Stimulated activated CD4-positive, alpha-beta T cell treated with anti-CD3 and anti-CD28 coated beads, Interleukin-4, amount 100 ng/mL, for 48 hours (primary cell): ENCODE results near the gene STK32B.

Source experiments
- DNase-seq, 2 donors: peaks; one replicate each; pipeline ENCODE4 v3.0.0-alpha.2; 2020; ENCODE audit warnings: low read depth in 2 of 2

STK32B gene

GRCh38 chr4:5124876-5125275, 73.6 kb downstream of the STK32B start:
- no peak for DNase-seq

DNA sequence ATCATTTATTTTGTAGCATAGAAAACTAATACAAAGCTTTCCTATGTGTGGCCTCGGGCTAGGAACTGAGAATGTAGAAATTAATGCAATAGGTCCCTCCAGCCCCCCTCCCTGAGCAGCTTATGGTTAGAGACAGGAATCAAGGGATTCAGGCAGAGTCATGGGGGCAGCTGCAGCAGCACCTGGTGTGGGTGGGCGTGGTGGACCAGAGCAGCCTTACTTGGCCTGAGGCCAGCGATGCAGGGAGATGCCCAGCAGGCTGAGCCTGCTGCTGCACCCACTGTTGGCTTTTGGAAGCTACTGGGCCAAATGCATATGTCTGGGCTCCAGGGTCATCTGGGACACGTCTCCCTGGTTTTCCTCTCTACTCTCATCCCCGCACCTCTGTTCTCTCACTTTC, 74.0 kb downstream of the STK32B start:
- no peak for DNase-seq

DNA sequence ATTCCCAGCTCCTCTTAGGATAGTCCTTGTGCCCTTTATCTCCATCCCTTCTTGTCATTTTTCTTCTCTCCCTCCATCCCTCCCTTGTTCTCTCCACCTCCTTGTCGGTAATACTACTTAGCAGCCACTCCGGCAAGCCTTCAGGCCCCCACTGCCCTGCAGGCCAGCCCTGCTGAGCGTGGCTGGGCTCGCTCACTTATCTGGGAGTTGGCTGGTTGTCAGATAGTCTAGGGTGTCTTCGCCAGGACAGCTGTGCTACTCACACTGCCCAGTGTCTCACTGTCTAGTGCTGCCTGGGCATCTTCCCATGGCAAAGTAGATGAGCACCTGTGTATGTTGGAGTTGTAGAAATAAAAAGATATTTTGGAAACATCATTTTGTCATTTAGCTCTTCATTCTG, 75.0 kb downstream of the STK32B start:
- no peak for DNase-seq

DNA sequence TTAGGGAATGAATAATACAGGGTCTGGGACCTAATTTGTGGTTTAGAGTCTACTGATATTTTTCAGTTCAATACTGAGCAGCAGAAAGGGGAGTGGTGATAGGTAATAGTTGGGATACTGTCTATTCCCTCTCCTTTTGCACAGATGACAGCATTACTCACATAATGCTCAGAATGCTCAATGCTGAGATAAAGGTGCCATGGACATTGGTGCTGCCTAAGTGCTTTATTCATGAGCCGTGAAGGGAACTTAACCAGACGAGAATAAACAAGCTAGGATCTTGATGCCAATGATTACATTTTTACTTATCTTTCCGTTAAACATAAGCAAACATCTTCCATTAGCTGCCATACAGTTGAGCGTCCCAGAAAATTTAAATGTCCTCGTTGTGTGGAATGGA, 75.6 kb downstream of the STK32B start:
- DNase-seq = no peak

- no peak for DNase-seq
Measured at GRCh38 chr4:5127556-5127955, 76.3 kb downstream of the STK32B start.

DNA sequence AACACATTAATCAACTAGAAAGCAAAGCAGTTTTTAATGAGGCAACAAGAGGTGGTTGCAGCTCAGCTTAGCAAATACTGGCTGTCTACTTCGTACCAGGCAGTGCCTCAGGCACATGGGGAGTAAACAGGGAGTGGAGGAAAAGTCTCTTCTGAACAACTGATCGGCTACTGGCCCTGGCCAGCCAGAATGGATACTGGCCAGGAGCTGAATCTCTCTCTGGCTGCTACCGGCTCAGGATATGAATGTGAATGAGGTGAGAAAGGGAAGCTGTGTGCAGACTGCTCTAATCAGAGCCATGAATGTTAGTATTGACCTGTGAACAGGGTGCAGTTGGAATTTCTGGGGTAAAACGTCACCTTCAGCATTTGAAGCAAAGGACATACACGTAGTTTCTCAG, 77.3 kb downstream of the STK32B start:
- no peak for DNase-seq

- no peak for DNase-seq
Measured at GRCh38 chr4:5133201-5133600, 81.9 kb downstream of the STK32B start.

GRCh38 chr4:5133933-5134594, 82.8 kb downstream of the STK32B start:
- DNase-seq = no peak

- DNase-seq = no peak
Measured at GRCh38 chr4:5134620-5135019, 83.3 kb downstream of the STK32B start.

DNA sequence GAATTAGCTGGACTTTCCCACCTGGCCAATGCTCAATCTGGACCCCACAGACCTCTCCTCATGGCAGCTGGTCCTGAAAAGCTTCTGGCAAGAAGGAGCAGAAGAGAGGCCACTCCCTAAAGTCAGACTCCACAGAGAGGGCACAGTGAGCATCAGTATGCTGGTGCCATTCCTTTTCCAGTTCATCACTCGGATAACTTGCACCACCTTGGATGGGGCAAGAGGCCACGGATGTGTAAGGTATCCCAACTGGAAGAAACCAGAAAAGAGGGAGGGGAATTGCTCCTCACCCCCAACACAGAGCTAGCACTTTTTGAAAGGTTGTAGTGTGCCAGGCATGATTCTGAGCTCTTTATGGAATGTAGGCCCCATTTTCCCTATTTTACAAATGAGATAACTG, 85.9 kb downstream of the STK32B start:
- no peak for DNase-seq

GRCh38 chr4:5137927-5138326, 86.6 kb downstream of the STK32B start:
- DNase-seq = no peak

- DNase-seq = no peak
Measured at GRCh38 chr4:5138389-5138788, 87.1 kb downstream of the STK32B start.

GRCh38 chr4:5139141-5139540, 87.9 kb downstream of the STK32B start:
- DNase-seq = no peak

DNA sequence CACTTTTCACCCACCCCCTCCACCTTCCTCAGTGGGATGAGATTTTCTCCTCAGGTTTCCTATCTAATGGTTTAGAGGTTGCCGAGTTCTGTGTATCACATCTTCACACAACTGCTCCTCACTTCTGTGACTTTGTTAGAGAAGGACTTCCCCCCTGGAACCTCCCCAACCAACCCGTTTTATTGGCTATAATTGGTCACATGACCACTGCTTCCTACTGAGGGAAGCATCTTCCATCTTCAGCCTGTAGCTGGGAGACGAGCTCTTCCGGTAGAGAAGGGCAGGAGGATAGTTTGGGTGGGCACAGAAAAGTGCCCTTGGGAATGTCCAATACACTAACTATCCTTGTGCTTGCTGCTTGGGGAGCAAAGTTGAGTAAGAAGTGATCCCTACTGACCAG, 90.5 kb downstream of the STK32B start:
- no peak for DNase-seq

GRCh38 chr4:5142726-5143125, 91.4 kb downstream of the STK32B start:
- DNase-seq = no peak

- no peak for DNase-seq
Measured at GRCh38 chr4:5143306-5143861, 92.1 kb downstream of the STK32B start.

GRCh38 chr4:5143940-5144339, 92.7 kb downstream of the STK32B start:
- no peak for DNase-seq

- no peak for DNase-seq
Measured at GRCh38 chr4:5144384-5144783, 93.1 kb downstream of the STK32B start.

- DNase-seq = no peak
Measured at GRCh38 chr4:5146248-5146647, 95.0 kb downstream of the STK32B start.

- DNase-seq = no peak
Measured at GRCh38 chr4:5152521-5152920, 101.2 kb downstream of the STK32B start.

GRCh38 chr4:5156682-5157081, 105.4 kb downstream of the STK32B start:
- no peak for DNase-seq

- no peak for DNase-seq
Measured at GRCh38 chr4:5157791-5158770, 106.8 kb downstream of the STK32B start.

- DNase-seq = no peak
Measured at GRCh38 chr4:5158825-5159224, 107.5 kb downstream of the STK32B start.
